SU-DHL-6 (cell line): ENCODE measurements around the gene CRYZ.

Experiments
- H2AFZ ChIP-seq: fragments of 200-600 bp; sonication (generic); 2 replicates; pipeline ENCODE4 v1.6.1; 2014; ENCODE audit warnings: low read depth, mild to moderate bottlenecking, moderate library complexity, mixed read lengths, antibody characterized with exemption, low read length; ENCODE audit not compliant: severe bottlenecking
- H3F3A ChIP-seq: fragments of 200-600 bp; shearing (Covaris generic); 2 replicates; pipeline ENCODE4 v1.6.0; 2016; ENCODE audit warnings: antibody characterized with exemption, mild to moderate bottlenecking; ENCODE audit not compliant: insufficient read depth
- H3K27ac ChIP-seq: fragments of 200-600 bp; sonication (generic); 2 replicates; pipeline ENCODE4 v1.5.1; 2016; ENCODE audit warnings: low read depth, mild to moderate bottlenecking, low read length, moderate library complexity, mixed read lengths
- H3K27me3 ChIP-seq: fragments of 200-600 bp; sonication (generic), shearing (Covaris generic); 2 replicates; pipeline ENCODE4 v1.6.0; 2014; ENCODE audit warnings: mild to moderate bottlenecking, low read length
- H3K36me3 ChIP-seq: fragments of 200-600 bp; sonication (generic); 2 replicates; pipeline ENCODE4 v1.6.1; 2014; ENCODE audit warnings: mild to moderate bottlenecking, low read length, mixed read lengths
- H3K4me2 ChIP-seq: fragments of 300-600, 200-600 bp; shearing (Covaris generic), sonication (generic); 2 replicates; pipeline ENCODE4 v1.6.0; 2014; ENCODE audit warnings: low read length, low read depth, mild to moderate bottlenecking; ENCODE audit not compliant: poor library complexity, severe bottlenecking
- H3K4me3 ChIP-seq: fragments of 200-600 bp; sonication (generic); 2 replicates; pipeline ENCODE4 v1.5.1; 2014; ENCODE audit warnings: antibody characterized with exemption, low read length, mild to moderate bottlenecking, mixed read lengths; ENCODE audit not compliant: insufficient read depth, poor library complexity, severe bottlenecking
- H3K79me2 ChIP-seq: fragments of 200-600 bp; sonication (generic); 2 replicates; pipeline ENCODE4 v1.6.1; 2014; ENCODE audit warnings: mild to moderate bottlenecking, low read length, moderate library complexity; ENCODE audit not compliant: insufficient read depth
- H3K9ac ChIP-seq: fragments of 200-600 bp; sonication (generic); 2 replicates; pipeline ENCODE4 v1.7.0; 2014; ENCODE audit warnings: mild to moderate bottlenecking, low read length
- H3K9me2 ChIP-seq: fragments of 200-600 bp; sonication (generic); replicated peaks from 2 replicates; pipeline ENCODE4 v1.6.1; 2014; ENCODE audit warnings: low read length; ENCODE audit not compliant: insufficient read depth
- H3K9me3 ChIP-seq: fragments of 200-600 bp; sonication (generic); 2 replicates; pipeline ENCODE4 v1.6.1; 2014; ENCODE audit warnings: low read length, mixed read lengths; ENCODE audit not compliant: insufficient read depth
- H4K20me1 ChIP-seq: fragments of 200-600 bp; sonication (generic); 2 replicates; pipeline ENCODE4 v1.6.1; 2014; ENCODE audit warnings: low read depth, mild to moderate bottlenecking, antibody characterized with exemption, low read length, moderate library complexity, mixed read lengths
- EZH2phosphoT487 ChIP-seq: fragments of 200-600 bp; sonication (generic), shearing (Covaris generic); conservative IDR thresholded peaks from 2 replicates; pipeline ENCODE4 v1.6.1; 2018; ENCODE audit warnings: mild to moderate bottlenecking, antibody characterized with exemption, low read length, moderate library complexity, mixed read lengths
- TF ChIP-seq, protein P1 (sequence below): fragments of 200-600 bp; sonication (generic); IDR thresholded peaks from one replicate; pipeline ENCODE4 v1.5.1; 2017; ENCODE audit warnings: antibody characterized with exemption, mild to moderate bottlenecking, low read length, moderate library complexity; ENCODE audit not compliant: insufficient read depth, poor library complexity, severe bottlenecking

CRYZ gene

GRCh38 chr1:74679811-74680210 is 53.0 kb downstream of the CRYZ start:
- TF ChIP-seq, protein P1, sequence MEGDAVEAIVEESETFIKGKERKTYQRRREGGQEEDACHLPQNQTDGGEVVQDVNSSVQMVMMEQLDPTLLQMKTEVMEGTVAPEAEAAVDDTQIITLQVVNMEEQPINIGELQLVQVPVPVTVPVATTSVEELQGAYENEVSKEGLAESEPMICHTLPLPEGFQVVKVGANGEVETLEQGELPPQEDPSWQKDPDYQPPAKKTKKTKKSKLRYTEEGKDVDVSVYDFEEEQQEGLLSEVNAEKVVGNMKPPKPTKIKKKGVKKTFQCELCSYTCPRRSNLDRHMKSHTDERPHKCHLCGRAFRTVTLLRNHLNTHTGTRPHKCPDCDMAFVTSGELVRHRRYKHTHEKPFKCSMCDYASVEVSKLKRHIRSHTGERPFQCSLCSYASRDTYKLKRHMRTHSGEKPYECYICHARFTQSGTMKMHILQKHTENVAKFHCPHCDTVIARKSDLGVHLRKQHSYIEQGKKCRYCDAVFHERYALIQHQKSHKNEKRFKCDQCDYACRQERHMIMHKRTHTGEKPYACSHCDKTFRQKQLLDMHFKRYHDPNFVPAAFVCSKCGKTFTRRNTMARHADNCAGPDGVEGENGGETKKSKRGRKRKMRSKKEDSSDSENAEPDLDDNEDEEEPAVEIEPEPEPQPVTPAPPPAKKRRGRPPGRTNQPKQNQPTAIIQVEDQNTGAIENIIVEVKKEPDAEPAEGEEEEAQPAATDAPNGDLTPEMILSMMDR, result no peak
- TF ChIP-seq EZH2phosphoT487, result no peak
- no peaks in the 10 kb centered on the region for H3K36me3 ChIP-seq
- no peaks in the 10 kb centered on the region for H3F3A ChIP-seq
- no peak overlapping the region for H2AFZ ChIP-seq
- no peaks in the 10 kb centered on the region for H3K9me2 ChIP-seq
- H3K9me3 ChIP-seq, result no peaks in the 10 kb centered on the region
- no peaks in the 10 kb centered on the region for H3K79me2 ChIP-seq
- no peak overlapping the region for H3K4me2 ChIP-seq
- no peaks in the 10 kb centered on the region for H4K20me1 ChIP-seq
- no peak overlapping the region for H3K27ac ChIP-seq
- no peak overlapping the region for H3K9ac ChIP-seq
- H3K4me3 ChIP-seq, result no peak overlapping the region
- H3K27me3 ChIP-seq, result no peaks in the 10 kb centered on the region

DNA sequence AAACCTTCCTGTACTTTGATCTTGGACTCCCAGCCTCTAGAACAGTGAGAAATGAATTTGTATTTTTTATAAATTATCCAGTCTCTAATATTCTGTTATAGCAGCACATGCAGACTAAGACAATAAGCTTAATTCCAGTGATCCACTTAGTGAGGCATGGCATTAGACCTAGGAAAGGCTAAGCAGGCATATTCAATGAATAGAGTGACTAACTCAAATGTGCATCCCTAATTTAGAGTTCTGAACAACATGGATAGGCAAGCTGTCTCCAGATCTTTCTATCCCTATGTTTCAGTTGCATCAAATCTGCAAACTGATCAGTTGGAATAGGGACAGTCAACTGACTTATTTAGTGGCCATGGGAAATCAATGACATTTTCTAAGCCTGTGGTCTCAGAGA is 54.9 kb downstream of the CRYZ start:
- Histone ChIP-seq H3K79me2 (no peaks in the 10 kb centered on the region), H3K27ac (no peak overlapping the region), H3K27me3 (no peaks in the 10 kb centered on the region), H3K9me2 (no peaks in the 10 kb centered on the region), H3F3A (no peaks in the 10 kb centered on the region), H3K9me3 (no peaks in the 10 kb centered on the region), H3K4me2 (no peak overlapping the region), H3K36me3 (no peaks in the 10 kb centered on the region), H3K4me3 (no peak overlapping the region), H4K20me1 (no peaks in the 10 kb centered on the region), H2AFZ (no peak overlapping the region), H3K9ac (no peak overlapping the region)
- TF ChIP-seq EZH2phosphoT487, result no peak
- TF ChIP-seq, protein P1, result no peak

DNA sequence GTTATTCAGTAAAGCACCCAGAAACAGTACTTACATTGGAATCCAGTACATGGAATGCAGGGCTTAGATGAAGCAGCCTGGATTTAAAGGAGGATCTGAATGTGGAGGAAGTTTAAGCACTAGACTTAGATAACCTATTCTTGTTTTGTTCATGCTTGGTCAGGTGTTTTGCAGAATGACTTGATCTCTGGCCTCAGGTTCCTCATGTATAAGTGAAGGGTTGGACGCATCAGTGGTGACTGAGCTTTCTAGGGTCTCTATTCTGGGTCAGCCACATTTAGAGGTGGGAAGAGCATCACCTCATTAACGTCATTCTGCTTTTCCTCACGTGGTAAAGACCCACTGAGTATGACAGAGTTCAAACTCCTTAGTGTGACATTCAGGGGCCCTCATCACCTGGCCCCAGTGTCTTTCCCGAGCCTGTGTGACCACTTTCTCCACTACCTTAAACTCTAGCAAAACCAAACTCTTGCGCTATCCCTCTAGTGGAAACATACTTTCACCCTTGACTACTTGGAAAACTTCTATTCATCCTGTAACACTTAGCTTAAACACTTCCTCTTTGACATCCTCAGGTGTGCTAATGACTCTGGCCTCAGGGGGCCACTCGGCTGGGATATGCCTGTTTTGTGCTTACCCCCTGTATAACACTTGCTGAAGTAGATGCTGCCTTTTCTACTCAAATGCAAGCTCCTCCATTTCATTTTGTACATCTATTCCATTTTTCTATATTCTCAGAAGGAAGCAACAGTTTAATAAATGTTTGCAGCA is 58.4 kb downstream of the CRYZ start:
- H3K4me3 ChIP-seq, result no peak overlapping the region
- no peak overlapping the region for H3K4me2 ChIP-seq
- no peaks in the 10 kb centered on the region for H4K20me1 ChIP-seq
- no peak overlapping the region for H3K9ac ChIP-seq
- H2AFZ ChIP-seq, result no peak overlapping the region
- H3K79me2 ChIP-seq, result no peaks in the 10 kb centered on the region
- H3K27me3 ChIP-seq, result no peaks in the 10 kb centered on the region
- no peaks in the 10 kb centered on the region for H3K9me2 ChIP-seq
- no peak overlapping the region for H3K27ac ChIP-seq
- TF ChIP-seq, protein P1, result no peak
- TF ChIP-seq EZH2phosphoT487, result no peak
- no peaks in the 10 kb centered on the region for H3F3A ChIP-seq
- H3K36me3 ChIP-seq, result no peaks in the 10 kb centered on the region
- H3K9me3 ChIP-seq, result no peaks in the 10 kb centered on the region
